A549 (cell line): ENCODE measurements around the gene ATG13. TPM values are rescaled to one million over a fixed set of nuclear protein-coding genes. Genes with fewer than 3 reads are reported as not detected.

Experiments
- ATAC-seq, 2 experiments: fragments of 200-7000 bp in 1 of 2; fragments of >200 bp in 1 of 2; cut with Nextera tagmentation in 1 of 2; cut with Tn5 transposase in 1 of 2; 3 replicates each; pipeline versions ENCODE4 v1.8.0 to v1.9.1; 2018 to 2020; ENCODE audit warnings: mild to moderate bottlenecking in 1 of 2, moderate library complexity in 1 of 2
- CTCF ChIA-PET: fragments of 300-600 bp; sonication (Branson Sonifier 250); formaldehyde crosslinking; extraction: SDS; loops from one replicate; lab custom pipeline; 2021; ENCODE audit warnings: antibody characterized with exemption, inconsistent platforms; lab: Yijun Ruan, JAX
- POLR2A ChIA-PET: fragments of 350-600 bp; formaldehyde crosslinking; extraction: SDS; loops from one replicate; lab custom pipeline; 2021; ENCODE audit warnings: antibody characterized with exemption, inconsistent platforms; lab: Yijun Ruan, JAX
- DNase-seq, 2 experiments: peaks; one replicate each; pipeline versions ENCODE4 v3.0.0 to v3.0.0-alpha.2; 2011 to 2016; ENCODE audit warnings: low read depth in 1 of 2, low spot score in 1 of 2
- FAIRE-seq: peaks from 2 replicates; lab custom pipeline; 2011; peaks lifted over from hg19 to GRCh38; lab: Jason Lieb, UNC
- H3K27ac ChIP-seq, 2 experiments: fragments of >200 bp; sonication (Bioruptor Twin); formaldehyde crosslinking; 3 replicates each; pipeline ENCODE4 v1.5.1; 2016 to 2017
- H3K4me1 ChIP-seq: fragments of >200 bp; sonication (Bioruptor Twin); formaldehyde crosslinking; 3 replicates; pipeline ENCODE4 v1.6.1; 2016
- H3K4me2 ChIP-seq: fragments of >200 bp; sonication (Bioruptor Twin); formaldehyde crosslinking; 3 replicates; pipeline ENCODE4 v1.6.1; 2016
- H3K4me3 ChIP-seq: fragments of >200 bp; sonication (Bioruptor Twin); formaldehyde crosslinking; 3 replicates; pipeline ENCODE4 v1.5.1; 2016
- H3K9me3 ChIP-seq: fragments of >200 bp; sonication (Bioruptor Twin); formaldehyde crosslinking; 3 replicates; pipeline ENCODE4 v1.6.1; 2016
- BHLHE40 ChIP-seq: IDR thresholded peaks from 2 replicates; pipeline ENCODE4 v1.6.1; 2012; ENCODE audit warnings: low read depth, low read length, inconsistent platforms
- CBX2 ChIP-seq: fragments of 200-600 bp; sonication (generic); IDR thresholded peaks from 2 replicates; pipeline ENCODE4 v1.6.1; 2016; ENCODE audit warnings: low read depth, mild to moderate bottlenecking, borderline replicate concordance
- EHF ChIP-seq: fragments of 250-450 bp; sonication (Bioruptor Pico); IDR thresholded peaks from 2 replicates; pipeline ENCODE4 v1.5.0; 2020; ENCODE audit warnings: mild to moderate bottlenecking
- EHMT2 ChIP-seq: fragments of 200-600 bp; sonication (generic); IDR thresholded peaks from 2 replicates; pipeline ENCODE4 v1.6.1; 2016; ENCODE audit warnings: antibody characterized with exemption, low read depth, mild to moderate bottlenecking, moderate library complexity
- ESRRA ChIP-seq: fragments of 150-350 bp; IDR thresholded peaks from 2 replicates; pipeline ENCODE4 v1.6.1; 2014; ENCODE audit warnings: mild to moderate bottlenecking, low read length, borderline replicate concordance
- FOSL2 ChIP-seq, 2 experiments: fragments of 450-650 bp in 1 of 2; fragments of >200 bp in 1 of 2; sonication (Bioruptor Twin) in 1 of 2; formaldehyde crosslinking; IDR thresholded peaks; 2 replicates each; pipeline versions ENCODE4 v1.5.0 to v1.6.1; 2016 to 2020; ENCODE audit warnings: mild to moderate bottlenecking in 1 of 2, moderate library complexity in 1 of 2
- FOXS1 ChIP-seq: fragments of 250-450 bp; sonication (Bioruptor Pico); IDR thresholded peaks from 2 replicates; pipeline ENCODE4 v1.5.0; 2020; ENCODE audit warnings: mild to moderate bottlenecking, moderate library complexity
- GATA3 ChIP-seq: IDR thresholded peaks from 2 replicates; pipeline ENCODE4 v1.6.1; 2012; ENCODE audit warnings: borderline replicate concordance
- HDAC2 ChIP-seq: fragments of 200-600 bp; sonication (generic); IDR thresholded peaks from 2 replicates; pipeline ENCODE4 v1.6.1; 2016
- HEYL ChIP-seq: fragments of 250-450 bp; sonication (Bioruptor Pico); IDR thresholded peaks from 2 replicates; pipeline ENCODE4 v1.8.0; 2021; ENCODE audit warnings: mild to moderate bottlenecking, moderate library complexity
- HOXA7 ChIP-seq: fragments of 250-450 bp; sonication (Bioruptor Pico); IDR thresholded peaks from 2 replicates; pipeline ENCODE4 v1.5.0; 2020; ENCODE audit warnings: mild to moderate bottlenecking, moderate library complexity
- HOXB5 ChIP-seq: fragments of 250-450 bp; sonication (Bioruptor Pico); IDR thresholded peaks from 2 replicates; pipeline ENCODE4 v1.5.0; 2020; ENCODE audit warnings: mild to moderate bottlenecking, moderate library complexity
- KDM5A ChIP-seq: fragments of 200-600 bp; sonication (generic); IDR thresholded peaks from 2 replicates; pipeline ENCODE4 v1.6.1; 2016; ENCODE audit warnings: antibody characterized with exemption, mild to moderate bottlenecking
- MAZ ChIP-seq: fragments of 150-350 bp; IDR thresholded peaks from 2 replicates; pipeline ENCODE4 v1.6.1; 2014; ENCODE audit warnings: antibody characterized with exemption, low read depth, low read length, borderline replicate concordance
- PHF8 ChIP-seq: fragments of 200-600 bp; sonication (generic); IDR thresholded peaks from 2 replicates; pipeline ENCODE4 v1.6.1; 2016; ENCODE audit warnings: low read depth, mild to moderate bottlenecking, antibody characterized with exemption, moderate library complexity, borderline replicate concordance
- RAD21 ChIP-seq, 2 experiments: fragments of >200 bp in 1 of 2; sonication (Bioruptor Twin) in 1 of 2; formaldehyde crosslinking in 1 of 2; IDR thresholded peaks in 1 of 2; conservative IDR thresholded peaks in 1 of 2; 2 replicates in 1 of 2; 3 replicates in 1 of 2; pipeline ENCODE4 v1.6.1; 2012 to 2018; ENCODE audit warnings: inconsistent platforms in 1 of 2
- RARB ChIP-seq: fragments of 250-450 bp; sonication (Bioruptor Pico); IDR thresholded peaks from 2 replicates; pipeline ENCODE4 v1.8.0; 2021; ENCODE audit warnings: mild to moderate bottlenecking, moderate library complexity
- RFX5 ChIP-seq: fragments of 450-650 bp; IDR thresholded peaks from 2 replicates; pipeline ENCODE4 v1.7.1; 2014; ENCODE audit warnings: antibody characterized with exemption, mild to moderate bottlenecking, moderate library complexity
- RNF2 ChIP-seq: fragments of 200-600 bp; sonication (generic); IDR thresholded peaks from 2 replicates; pipeline ENCODE4 v1.6.1; 2016; ENCODE audit warnings: low read depth, mild to moderate bottlenecking, antibody characterized with exemption, moderate library complexity, borderline replicate concordance
- SREBF2 ChIP-seq: fragments of 450-650 bp; IDR thresholded peaks from 2 replicates; pipeline ENCODE4 v1.6.1; 2014; ENCODE audit warnings: mild to moderate bottlenecking, moderate library complexity
- ZSCAN20 ChIP-seq: fragments of 250-450 bp; sonication (Bioruptor Pico); IDR thresholded peaks from 2 replicates; pipeline ENCODE4 v1.8.0; 2022; ENCODE audit warnings: mild to moderate bottlenecking, moderate library complexity
- WGBS: methylation state at CpG from one replicate; pipeline ENCODE4 v1.1.6; 2017; ENCODE audit errors: missing lambda C conversion rate; 5-methylcytosine and 5-hydroxymethylcytosine counted together
- polyA plus RNA-seq, 4 experiments: library from polyadenylated mRNA; depleted of rRNA in 3 of 4; stranded (reverse); fragments of >200 nt; fragmentation: RNase III in 1 of 4; extraction: RNeasy Plus Mini Kit Qiagen cat#74134 plus additional on column Dnase treatment in 1 of 4; gene quantifications; 2 replicates in 3 of 4; 3 replicates in 1 of 4; pipeline ENCODE4 v1.2.3, GENCODE V29; 2011 to 2017
- TF ChIP-seq, protein P1 (sequence below): fragments of >200 bp; sonication (Bioruptor Twin); formaldehyde crosslinking; IDR thresholded peaks from 2 replicates; pipeline ENCODE4 v1.6.1; 2016
- TF ChIP-seq, protein P2 (sequence below): IDR thresholded peaks from 2 replicates; pipeline ENCODE4 v1.6.1; 2012; ENCODE audit warnings: low read depth, borderline replicate concordance
- TF ChIP-seq, protein P3 (sequence below): fragments of 200-600 bp; sonication (generic); IDR thresholded peaks from 2 replicates; pipeline ENCODE4 v1.6.1; 2016; ENCODE audit warnings: antibody characterized with exemption, mild to moderate bottlenecking, moderate library complexity
- TF ChIP-seq, protein P4 (sequence below): fragments of 250-450 bp; sonication (Bioruptor Pico); IDR thresholded peaks from 2 replicates; pipeline ENCODE4 v1.5.0; 2021; ENCODE audit warnings: mild to moderate bottlenecking, moderate library complexity, borderline replicate concordance
- TF ChIP-seq, protein P5 (sequence below): IDR thresholded peaks from 2 replicates; pipeline ENCODE4 v1.6.1; 2012
- TF ChIP-seq, protein P6 (sequence below): IDR thresholded peaks from 2 replicates; pipeline ENCODE4 v1.6.1; 2012
- TF ChIP-seq, protein P7 (sequence below): fragments of >200 bp; sonication (Bioruptor Twin); formaldehyde crosslinking; IDR thresholded peaks from 3 replicates; pipeline ENCODE4 v1.6.1; 2016

ATG13 gene
- polyA plus RNA-seq, 2 of the 4 experiments (the other 2 are of a cell fraction) = 39.5 to 58.6 TPM

DNA sequence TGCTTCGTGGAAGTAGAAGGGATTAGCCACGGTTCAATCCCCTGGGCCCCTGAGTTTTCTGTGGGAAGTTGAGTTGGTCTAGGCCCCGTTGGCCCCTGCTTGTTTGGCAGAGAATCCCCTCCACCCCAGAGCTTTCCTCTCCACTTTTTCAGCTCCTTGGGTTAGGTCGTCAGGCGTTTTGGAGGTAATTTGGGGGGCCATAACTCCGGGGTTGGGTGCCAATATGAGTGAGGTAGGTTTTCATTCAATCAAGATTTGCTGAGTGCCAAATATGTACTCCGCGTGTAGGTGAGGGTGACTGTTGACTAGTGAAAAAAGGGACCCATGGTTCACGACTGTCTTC is 590 bp downstream of the ATG13 start:
- Histone ChIP-seq H3K4me3 (peak overlapping the region; percentile 96), H3K4me1 (peaks cover 18% of the 10 kb centered on the region; the same call in 2 of the 3 replicates), H3K27ac (peak overlapping the region; percentile 96 to 99), H3K4me2 (peak overlapping the region; percentile 91), H3K9me3 (no peaks in the 10 kb centered on the region)
- ATAC-seq (peak in 1 of 2 experiments; percentile 2; a peak in 4 of 6 replicates), DNase-seq (no peak), FAIRE-seq (no peak)
- POLR2A ChIA-PET = no interaction called here
- 3% methylated on average over 9 of the region's 9 CpGs for WGBS
- CTCF ChIA-PET = interaction anchor here (0.6 to 3.9 kb wide), 40 partner anchors 9 to 340 kb away, joined by 3 to 27 read pairs (median 5); partner anchors contain the start of genes AMBRA1 and CHRM4
- TF ChIP-seq ZSCAN20 (CRISPR knock-in tag) (no peak), CBX2 (no peak), RARB (CRISPR knock-in tag) (no peak), FOSL2 (IDR thresholded peaks at IDR 0.05) (no peak), FOSL2 (CRISPR knock-in tag; IDR thresholded peaks at IDR 0.05) (no peak), KDM5A (no peak), SREBF2 (no peak), EHMT2 (no peak), HDAC2 (no peak), PHF8 (no peak), GATA3 (no peak), ESRRA (no peak), RFX5 (no peak)
- TF ChIP-seq, protein P1, sequence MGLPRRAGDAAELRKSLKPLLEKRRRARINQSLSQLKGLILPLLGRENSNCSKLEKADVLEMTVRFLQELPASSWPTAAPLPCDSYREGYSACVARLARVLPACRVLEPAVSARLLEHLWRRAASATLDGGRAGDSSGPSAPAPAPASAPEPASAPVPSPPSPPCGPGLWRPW = no peak
- TF ChIP-seq, protein P2, sequence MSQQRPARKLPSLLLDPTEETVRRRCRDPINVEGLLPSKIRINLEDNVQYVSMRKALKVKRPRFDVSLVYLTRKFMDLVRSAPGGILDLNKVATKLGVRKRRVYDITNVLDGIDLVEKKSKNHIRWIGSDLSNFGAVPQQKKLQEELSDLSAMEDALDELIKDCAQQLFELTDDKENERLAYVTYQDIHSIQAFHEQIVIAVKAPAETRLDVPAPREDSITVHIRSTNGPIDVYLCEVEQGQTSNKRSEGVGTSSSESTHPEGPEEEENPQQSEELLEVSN = no peak

DNA sequence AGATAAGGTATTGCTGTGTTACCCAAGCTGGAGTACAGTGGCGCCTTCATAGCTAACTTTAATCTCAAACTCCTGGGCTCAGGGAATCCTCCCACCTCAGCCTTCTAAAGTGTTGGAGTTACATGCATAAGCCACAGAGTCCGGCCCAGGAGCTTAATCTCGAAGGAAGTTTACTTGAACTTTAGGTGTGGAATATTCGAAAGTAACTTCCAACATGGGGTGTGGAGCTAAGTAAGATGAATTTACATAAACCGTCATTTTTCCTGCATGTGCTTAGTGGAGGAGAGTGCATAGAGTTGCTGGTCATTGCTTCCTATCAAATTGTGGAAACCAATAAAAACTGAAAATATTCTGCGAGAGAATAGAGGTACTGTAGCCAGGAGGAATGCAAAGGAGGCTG is 1.5 kb downstream of the ATG13 start:
- H3K4me1 ChIP-seq = peaks cover 18% of the 10 kb centered on the region; the same call in 2 of the 3 replicates
- CTCF ChIA-PET = interaction anchor here (0.6 to 3.9 kb wide), 31 partner anchors 8 to 341 kb away, joined by 3 to 27 read pairs (median 6); partner anchors contain the start of gene AMBRA1
- no peak for ATAC-seq
- FAIRE-seq = no peak
- no peaks in the 10 kb centered on the region for H3K9me3 ChIP-seq
- POLR2A ChIA-PET = no interaction called here
- H3K27ac ChIP-seq = no peak overlapping the region
- peak overlapping the region; percentile 96; the same call in 1 of the 3 replicates for H3K4me3 ChIP-seq
- TF ChIP-seq ZSCAN20 (CRISPR knock-in tag) (no peak), HOXB5 (no peak), RFX5 (no peak), HEYL (no peak), HOXA7 (CRISPR knock-in tag) (no peak), ESRRA (no peak), EHF (CRISPR knock-in tag) (no peak), PHF8 (no peak), RAD21 (conservative IDR thresholded peaks at IDR 0.05 in 1 of 2, IDR thresholded peaks at IDR 0.05 in 1 of 2) (no peak), MAZ (no peak), RARB (CRISPR knock-in tag) (no peak), RNF2 (no peak), FOXS1 (CRISPR knock-in tag) (no peak), BHLHE40 (no peak)
- TF ChIP-seq, protein P3, sequence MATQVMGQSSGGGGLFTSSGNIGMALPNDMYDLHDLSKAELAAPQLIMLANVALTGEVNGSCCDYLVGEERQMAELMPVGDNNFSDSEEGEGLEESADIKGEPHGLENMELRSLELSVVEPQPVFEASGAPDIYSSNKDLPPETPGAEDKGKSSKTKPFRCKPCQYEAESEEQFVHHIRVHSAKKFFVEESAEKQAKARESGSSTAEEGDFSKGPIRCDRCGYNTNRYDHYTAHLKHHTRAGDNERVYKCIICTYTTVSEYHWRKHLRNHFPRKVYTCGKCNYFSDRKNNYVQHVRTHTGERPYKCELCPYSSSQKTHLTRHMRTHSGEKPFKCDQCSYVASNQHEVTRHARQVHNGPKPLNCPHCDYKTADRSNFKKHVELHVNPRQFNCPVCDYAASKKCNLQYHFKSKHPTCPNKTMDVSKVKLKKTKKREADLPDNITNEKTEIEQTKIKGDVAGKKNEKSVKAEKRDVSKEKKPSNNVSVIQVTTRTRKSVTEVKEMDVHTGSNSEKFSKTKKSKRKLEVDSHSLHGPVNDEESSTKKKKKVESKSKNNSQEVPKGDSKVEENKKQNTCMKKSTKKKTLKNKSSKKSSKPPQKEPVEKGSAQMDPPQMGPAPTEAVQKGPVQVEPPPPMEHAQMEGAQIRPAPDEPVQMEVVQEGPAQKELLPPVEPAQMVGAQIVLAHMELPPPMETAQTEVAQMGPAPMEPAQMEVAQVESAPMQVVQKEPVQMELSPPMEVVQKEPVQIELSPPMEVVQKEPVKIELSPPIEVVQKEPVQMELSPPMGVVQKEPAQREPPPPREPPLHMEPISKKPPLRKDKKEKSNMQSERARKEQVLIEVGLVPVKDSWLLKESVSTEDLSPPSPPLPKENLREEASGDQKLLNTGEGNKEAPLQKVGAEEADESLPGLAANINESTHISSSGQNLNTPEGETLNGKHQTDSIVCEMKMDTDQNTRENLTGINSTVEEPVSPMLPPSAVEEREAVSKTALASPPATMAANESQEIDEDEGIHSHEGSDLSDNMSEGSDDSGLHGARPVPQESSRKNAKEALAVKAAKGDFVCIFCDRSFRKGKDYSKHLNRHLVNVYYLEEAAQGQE = no peak
- TF ChIP-seq, protein P4, sequence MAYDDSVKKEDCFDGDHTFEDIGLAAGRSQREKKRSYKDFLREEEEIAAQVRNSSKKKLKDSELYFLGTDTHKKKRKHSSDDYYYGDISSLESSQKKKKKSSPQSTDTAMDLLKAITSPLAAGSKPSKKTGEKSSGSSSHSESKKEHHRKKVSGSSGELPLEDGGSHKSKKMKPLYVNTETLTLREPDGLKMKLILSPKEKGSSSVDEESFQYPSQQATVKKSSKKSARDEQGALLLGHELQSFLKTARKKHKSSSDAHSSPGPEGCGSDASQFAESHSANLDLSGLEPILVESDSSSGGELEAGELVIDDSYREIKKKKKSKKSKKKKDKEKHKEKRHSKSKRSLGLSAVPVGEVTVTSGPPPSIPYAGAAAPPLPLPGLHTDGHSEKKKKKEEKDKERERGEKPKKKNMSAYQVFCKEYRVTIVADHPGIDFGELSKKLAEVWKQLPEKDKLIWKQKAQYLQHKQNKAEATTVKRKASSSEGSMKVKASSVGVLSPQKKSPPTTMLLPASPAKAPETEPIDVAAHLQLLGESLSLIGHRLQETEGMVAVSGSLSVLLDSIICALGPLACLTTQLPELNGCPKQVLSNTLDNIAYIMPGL = no peak
- TF ChIP-seq, protein P5, sequence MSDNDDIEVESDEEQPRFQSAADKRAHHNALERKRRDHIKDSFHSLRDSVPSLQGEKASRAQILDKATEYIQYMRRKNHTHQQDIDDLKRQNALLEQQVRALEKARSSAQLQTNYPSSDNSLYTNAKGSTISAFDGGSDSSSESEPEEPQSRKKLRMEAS = no peak
- TF ChIP-seq, protein P6, sequence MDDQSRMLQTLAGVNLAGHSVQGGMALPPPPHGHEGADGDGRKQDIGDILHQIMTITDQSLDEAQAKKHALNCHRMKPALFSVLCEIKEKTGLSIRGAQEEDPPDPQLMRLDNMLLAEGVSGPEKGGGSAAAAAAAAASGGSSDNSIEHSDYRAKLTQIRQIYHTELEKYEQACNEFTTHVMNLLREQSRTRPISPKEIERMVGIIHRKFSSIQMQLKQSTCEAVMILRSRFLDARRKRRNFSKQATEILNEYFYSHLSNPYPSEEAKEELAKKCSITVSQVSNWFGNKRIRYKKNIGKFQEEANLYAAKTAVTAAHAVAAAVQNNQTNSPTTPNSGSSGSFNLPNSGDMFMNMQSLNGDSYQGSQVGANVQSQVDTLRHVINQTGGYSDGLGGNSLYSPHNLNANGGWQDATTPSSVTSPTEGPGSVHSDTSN = no peak
- TF ChIP-seq, protein P7, sequence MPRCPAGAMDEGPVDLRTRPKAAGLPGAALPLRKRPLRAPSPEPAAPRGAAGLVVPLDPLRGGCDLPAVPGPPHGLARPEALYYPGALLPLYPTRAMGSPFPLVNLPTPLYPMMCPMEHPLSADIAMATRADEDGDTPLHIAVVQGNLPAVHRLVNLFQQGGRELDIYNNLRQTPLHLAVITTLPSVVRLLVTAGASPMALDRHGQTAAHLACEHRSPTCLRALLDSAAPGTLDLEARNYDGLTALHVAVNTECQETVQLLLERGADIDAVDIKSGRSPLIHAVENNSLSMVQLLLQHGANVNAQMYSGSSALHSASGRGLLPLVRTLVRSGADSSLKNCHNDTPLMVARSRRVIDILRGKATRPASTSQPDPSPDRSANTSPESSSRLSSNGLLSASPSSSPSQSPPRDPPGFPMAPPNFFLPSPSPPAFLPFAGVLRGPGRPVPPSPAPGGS = no peak
- H3K4me2 ChIP-seq = peak overlapping the region; percentile 91
- DNase-seq = no peak
- WGBS = 66% methylated on average over 6 of the region's 6 CpGs
